ENCODE results near the gene KIN.

Gene KIN

GRCh38 chr10:7702288-7702812, 85.4 kb downstream of the KIN start:
- no peak for TF ChIP-seq CTCF (IDR thresholded peaks at IDR 0.05; ENCODE audit: low read depth, low read length)
- in situ Hi-C loops (cut with HindIII; ENCODE audit: low sequenced_read_pairs), result no loop called here
- no peak overlapping the region for H3K4me3 ChIP-seq (ENCODE audit: low read depth, low read length)
- DNase-seq (ENCODE audit: low read depth, low spot score), result no peak

DNA sequence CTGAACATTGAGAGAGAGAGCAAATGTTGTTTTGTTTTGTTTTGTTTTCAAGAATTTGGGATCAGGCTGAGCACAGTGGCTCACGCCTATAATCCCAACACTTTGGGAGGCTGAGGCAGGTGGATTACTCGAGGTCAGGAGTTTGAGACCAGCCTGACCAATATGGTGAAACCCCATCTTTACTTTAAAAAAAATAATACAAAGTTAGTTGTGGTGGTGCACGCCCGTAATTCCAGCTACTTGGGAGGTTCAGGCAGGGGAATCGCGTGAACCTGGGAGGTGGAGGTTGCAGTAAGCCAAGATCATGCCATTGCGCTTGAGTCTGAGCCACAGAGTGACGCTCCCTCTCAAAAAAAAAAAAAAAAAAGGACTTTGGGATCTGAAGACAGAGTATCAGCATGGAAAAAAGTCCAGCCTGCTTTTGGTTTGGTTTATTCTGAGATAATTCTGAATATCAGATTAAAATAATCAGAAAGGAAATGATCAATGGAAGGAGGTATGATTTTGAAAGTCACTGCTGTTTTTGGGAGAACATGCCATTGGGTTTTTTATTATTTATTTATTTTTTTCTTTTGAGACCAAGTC, 86.5 kb downstream of the KIN start:
- H3K4me3 ChIP-seq (ENCODE audit: low read depth, low read length), result no peak overlapping the region
- TF ChIP-seq CTCF (IDR thresholded peaks at IDR 0.05; ENCODE audit: low read depth, low read length), result no peak
- in situ Hi-C loops (cut with HindIII; ENCODE audit: low sequenced_read_pairs), result no loop called here
- DNase-seq (ENCODE audit: low read depth, low spot score), result no peak
